GM21723 (cell line): ENCODE data around the gene MTF2.

Experiments used
- ATAC-seq: cut with Tn5 transposase; IDR thresholded peaks from one replicate; pipeline ENCODE4 v1.9.1; 2021; ENCODE audit warnings: mild to moderate bottlenecking, moderate library complexity; ENCODE audit not compliant: unreplicated experiment

MTF2 gene

DNA sequence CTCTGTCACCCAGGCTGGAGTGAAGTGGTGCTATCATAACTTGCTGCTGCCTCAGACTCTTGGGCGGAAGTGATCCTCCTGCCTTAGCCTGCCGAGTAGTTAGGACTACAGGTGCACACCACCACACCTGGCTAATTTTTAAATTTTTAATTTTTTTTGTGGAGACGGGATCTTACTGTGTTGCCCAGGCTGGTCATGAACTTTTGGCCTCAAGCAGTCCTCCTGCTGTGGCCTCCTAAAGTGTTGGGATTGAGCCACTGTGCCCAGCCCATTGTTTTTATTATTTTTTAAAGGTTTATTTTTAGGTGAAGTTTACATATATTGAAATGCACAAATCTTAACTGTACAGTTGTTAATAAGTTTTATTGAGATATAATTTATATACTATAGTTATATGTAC, 3.2 kb downstream of the MTF2 start:
- no peak for ATAC-seq

DNA sequence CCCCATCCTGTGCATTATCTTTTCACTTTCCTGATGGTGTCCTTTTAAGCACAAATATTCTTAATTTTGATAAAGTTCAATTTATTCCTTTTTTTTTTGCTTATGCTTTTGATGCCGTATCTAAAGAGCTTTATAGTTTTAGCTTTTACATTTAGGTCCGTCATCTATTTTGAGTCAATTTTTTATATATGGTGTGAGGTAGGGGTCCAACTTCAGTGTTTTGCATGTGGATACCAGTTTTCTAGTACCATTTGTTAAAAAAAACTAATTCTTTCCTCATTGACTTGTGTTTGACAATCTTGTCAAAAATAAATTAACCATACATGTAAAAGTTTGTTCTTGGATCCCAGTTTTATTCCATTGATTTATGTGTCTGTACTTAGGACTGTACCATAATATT, 4.9 kb downstream of the MTF2 start:
- ATAC-seq = no peak

GRCh38 chr1:93087532-93087931, 8.4 kb downstream of the MTF2 start:
- ATAC-seq = peak; percentile 67

- no peak for ATAC-seq
Observed at GRCh38 chr1:93093332-93094006, 14.4 kb downstream of the MTF2 start.

- no peak for ATAC-seq
Observed at GRCh38 chr1:93095804-93096585, 16.9 kb downstream of the MTF2 start.

- ATAC-seq = no peak
Observed at GRCh38 chr1:93102142-93102541, 23.1 kb downstream of the MTF2 start.

GRCh38 chr1:93106226-93106625, 27.1 kb downstream of the MTF2 start:
- no peak for ATAC-seq

DNA sequence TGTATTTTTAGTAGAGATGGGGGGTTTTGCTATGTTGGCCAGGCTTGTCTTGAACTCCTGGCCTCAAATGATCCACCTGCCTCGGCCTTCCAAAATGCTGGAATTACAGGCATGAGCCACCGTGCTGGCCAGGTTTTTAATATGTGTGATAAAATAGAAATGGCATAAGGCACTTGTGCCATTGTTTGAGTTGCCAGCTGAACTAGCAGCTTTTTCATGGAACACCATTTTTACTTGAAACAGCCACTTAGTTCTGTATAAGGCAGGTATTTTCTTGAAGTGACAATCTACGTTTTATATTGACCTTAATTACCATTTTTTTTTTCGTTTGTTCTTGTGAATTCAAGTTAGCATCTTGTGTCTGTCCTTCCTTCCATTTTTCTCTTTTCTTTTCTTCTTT, 28.3 kb downstream of the MTF2 start:
- ATAC-seq = no peak

GRCh38 chr1:93108335-93108734, 29.3 kb downstream of the MTF2 start:
- no peak for ATAC-seq

- ATAC-seq = no peak
Observed at GRCh38 chr1:93109578-93109977, 30.5 kb downstream of the MTF2 start.

DNA sequence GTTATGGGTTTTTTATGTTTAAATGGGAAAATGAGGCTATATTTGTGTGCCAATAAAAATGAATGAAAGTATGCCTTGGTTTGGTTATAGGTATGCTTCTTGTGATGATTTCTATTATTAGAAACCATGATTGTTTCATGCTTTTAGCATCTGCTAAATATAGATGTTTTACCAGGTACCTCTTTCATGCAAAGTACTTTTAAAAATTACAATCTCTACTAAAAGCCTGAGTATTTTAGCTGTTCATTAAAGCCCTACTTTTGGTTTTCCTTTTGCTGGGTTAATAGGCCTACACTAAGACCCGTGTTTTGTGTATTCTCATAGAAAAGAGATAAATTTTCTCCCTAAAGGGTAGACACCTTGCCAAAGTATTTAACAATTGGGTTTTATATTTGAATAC, 32.0 kb downstream of the MTF2 start:
- ATAC-seq = no peak

- ATAC-seq = no peak
Observed at GRCh38 chr1:93111561-93111960, 32.5 kb downstream of the MTF2 start.

- ATAC-seq = no peak
Observed at GRCh38 chr1:93113127-93113526, 34.0 kb downstream of the MTF2 start.

DNA sequence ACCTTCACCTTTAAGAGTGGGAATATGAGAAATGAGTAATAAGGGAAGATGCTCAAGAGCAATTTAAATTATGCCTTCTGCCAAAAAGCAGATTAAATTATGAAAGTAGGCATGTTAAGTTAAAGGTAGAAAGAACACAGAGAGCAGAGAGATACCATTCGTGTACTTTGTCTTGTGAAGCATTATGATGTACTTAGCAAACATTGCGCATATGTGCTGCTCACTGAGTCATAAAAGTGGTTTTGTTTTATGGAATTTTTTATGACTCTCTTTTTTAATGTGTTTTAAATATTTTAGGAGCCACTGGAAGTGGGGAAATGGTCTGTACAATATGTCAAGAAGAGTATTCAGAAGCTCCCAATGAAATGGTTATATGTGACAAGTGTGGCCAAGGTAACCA, 35.3 kb downstream of the MTF2 start:
- no peak for ATAC-seq

DNA sequence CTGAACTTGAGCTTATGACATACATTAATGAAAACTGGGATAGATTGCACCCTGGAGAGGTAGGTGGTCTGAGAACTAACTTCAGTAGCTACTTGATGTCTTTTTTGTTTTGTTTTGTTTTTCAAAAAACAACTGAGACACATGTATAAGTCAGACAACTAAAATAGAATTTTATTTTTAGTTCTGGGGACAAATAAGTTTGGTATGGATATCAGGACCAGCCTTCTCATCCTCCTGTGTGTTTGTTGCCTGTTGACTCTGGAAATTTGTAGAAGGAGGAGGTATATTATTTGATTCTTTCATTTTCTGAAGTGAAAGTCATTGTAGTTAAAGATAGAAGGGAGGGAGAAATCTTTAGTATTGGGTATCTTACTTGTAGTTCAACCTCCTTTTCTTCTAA, 41.5 kb downstream of the MTF2 start:
- no peak for ATAC-seq

GRCh38 chr1:93123201-93123783, 44.2 kb downstream of the MTF2 start:
- ATAC-seq = no peak

DNA sequence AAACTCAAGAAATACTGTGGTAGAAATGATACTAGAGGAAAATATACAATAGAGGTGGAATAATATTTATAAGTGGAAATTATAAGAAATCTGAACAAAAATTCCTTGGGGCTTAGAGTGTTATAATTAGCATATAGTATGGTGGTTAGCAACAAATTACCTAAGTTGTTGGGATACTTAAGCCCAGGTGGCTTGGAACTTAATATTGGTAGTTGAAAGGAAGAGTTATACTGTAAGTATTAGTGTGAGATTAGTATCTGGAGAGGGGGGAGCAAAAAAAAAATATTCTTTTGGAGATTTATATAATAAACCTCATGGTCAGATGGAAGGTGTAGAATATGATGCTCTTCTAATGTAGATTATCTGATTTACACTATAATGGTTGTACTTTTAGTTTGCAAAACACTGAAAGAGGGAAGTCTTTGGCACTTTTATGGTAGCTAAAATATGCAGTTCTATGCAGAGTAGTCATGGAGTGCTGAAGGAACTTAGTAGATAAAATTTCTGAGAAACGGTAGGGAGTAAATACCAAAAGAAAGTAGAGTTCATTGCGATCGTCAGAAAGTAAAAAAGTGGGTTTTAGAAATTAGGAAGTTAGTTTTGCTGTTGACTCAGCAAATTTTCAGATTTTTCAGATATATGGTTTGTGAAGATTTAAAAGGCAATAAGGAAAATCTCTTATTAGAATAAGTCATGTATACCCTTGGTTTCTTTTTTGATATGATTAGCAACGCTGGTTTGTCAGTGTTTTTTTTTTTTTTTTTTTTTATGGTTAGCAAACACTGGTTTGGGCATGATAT, 45.7 kb downstream of the MTF2 start:
- ATAC-seq = no peak

DNA sequence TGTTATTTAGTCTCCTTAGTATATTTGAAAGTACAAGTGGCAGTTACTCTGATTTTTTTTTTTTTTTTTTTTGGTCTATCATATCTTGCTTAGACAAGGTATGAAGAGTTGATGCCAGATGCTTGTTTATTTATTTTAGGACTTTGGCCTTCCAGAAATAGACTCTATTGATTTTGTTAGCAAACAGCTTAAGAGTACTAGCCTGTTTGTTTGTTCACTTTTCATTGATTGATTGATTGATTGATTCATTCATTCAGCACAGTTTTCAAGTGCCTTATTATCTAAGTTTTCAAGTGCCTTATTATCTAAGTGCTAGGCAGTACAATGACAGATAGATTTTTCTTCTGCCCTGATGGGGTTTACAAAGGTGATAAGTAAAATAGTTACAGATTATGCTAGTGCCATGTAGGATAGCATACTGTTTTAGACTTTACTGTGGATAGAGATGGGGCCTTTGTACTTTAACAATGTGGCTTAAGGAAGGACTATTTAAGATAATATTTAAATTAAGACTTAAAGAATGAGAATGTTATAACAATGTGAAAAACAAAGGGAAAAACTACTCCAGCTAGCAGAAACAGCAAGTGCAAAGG, 50.5 kb downstream of the MTF2 start:
- ATAC-seq = no peak

GRCh38 chr1:93132638-93133037, 53.6 kb downstream of the MTF2 start:
- no peak for ATAC-seq

GRCh38 chr1:93136445-93136844, 57.4 kb downstream of the MTF2 start:
- no peak for ATAC-seq
